ENCODE results near the gene HDAC7.
A peak's percentile ranks its signal among the peaks of the same experiment; 100 is the strongest.

The HDAC7 gene

DNA sequence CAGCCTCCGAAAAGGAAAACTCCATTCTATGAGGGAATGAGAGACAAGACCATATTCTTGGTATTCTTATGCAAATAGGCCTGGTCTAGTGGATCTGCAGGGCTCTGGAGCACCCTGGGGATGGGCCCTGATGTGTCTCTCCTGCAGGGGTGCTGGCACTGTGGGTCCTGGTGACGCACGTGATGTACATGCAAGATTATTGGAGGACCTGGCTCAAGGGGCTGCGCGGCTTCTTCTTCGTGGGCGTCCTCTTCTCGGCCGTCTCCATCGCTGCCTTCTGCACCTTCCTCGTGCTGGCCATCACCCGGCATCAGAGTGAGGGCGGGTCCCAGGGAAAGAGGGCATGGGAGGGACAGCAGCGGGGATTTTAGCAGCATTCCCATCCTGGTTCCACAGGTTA lies 40.8 kb downstream of the HDAC7 start:
- DNase-seq (ENCODE audit: low read depth), result no peak

DNA sequence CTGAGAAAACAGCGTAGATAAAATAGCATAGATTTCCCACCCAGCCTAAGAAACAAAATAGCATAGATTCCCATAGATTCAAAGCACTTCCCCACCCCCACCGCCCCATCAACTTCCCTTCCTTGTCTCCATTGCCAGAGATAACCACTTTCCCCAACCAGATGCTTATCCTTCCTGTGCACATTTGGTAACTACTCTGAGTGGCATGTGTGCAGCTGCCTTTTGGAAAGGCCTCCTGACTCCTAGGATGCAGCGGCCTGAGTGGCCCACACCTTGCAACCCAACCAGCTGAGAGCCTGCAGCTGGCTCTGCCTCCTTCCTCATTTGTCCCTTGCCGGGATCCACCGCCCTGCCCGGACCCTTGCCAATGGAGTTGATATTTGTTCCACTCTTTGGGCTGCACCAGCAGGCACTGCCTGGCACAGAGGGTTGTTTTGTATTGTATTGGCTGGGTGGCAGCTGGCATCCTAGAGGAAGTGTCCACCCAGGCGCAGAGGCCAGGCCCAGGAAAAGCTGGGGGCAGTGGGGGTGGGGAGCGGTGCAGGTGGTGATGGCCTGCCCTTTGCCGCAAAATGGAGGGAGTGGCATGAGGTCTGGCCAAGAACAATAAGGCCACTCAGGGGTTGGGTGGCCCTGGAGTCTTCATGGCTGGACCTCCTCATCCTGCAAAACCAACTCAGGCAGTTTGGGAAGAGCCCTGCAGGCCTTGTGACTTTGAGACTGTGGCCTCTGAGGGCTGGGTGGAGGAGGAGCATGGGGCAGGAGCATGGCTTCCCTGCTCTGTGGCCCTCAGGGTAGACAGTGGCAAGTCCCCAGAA lies 41.8 kb downstream of the HDAC7 start:
- no peak for DNase-seq (ENCODE audit: low read depth)

DNA sequence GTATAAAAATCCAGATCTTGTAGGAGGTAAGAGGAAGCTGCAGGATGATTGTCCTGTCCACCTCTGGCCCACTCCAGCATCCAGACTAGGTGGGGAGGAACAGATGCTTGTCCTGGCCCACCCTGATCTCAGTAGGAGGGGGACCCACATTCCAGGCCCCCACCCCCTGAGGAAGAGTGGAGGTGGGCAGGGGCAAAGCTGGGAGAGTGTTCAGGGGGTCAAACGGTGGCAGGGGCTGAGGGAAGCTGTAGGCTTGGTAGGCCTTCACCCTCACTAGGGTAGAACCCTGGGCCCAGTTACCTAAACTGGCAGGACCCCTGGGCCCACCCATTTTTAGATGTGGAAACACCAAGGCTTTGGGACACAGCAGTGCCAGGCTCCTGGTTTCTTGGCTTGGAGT lies 42.6 kb downstream of the HDAC7 start:
- no peak for DNase-seq (ENCODE audit: low read depth)

DNA sequence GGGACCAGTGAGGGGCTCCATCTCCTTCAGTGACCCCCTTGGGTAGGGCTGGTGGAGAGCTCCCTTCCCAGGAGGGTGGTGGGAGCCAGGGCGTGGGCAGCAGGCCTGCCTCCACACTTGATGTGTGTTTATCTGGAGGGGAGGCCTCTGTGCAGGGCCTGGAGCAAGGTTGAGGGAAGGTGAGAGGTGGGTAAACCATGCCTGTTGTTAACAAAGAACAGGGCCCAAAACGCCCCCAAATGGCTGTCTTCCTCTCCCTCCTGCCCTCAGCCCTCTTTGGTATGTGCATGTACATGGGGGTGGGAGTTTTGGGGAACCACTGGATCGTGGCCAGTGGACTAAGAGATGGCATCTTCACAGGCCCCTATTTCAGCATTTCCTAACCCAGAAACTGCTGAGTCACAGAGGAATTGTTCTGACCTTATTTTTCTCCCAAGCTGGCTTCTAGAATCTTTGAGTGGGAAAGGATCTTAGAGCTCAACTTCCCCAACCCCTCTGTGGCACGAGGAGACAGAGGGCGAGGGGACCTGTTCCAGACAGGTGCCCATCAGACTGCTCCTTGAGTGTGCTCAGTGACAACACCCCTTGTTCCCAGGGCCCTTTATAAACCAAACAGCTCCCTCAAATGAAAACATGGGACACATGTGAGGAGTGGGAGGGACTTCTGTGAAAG lies 43.1 kb downstream of the HDAC7 start:
- DNase-seq (ENCODE audit: low read depth), result no peak

DNA sequence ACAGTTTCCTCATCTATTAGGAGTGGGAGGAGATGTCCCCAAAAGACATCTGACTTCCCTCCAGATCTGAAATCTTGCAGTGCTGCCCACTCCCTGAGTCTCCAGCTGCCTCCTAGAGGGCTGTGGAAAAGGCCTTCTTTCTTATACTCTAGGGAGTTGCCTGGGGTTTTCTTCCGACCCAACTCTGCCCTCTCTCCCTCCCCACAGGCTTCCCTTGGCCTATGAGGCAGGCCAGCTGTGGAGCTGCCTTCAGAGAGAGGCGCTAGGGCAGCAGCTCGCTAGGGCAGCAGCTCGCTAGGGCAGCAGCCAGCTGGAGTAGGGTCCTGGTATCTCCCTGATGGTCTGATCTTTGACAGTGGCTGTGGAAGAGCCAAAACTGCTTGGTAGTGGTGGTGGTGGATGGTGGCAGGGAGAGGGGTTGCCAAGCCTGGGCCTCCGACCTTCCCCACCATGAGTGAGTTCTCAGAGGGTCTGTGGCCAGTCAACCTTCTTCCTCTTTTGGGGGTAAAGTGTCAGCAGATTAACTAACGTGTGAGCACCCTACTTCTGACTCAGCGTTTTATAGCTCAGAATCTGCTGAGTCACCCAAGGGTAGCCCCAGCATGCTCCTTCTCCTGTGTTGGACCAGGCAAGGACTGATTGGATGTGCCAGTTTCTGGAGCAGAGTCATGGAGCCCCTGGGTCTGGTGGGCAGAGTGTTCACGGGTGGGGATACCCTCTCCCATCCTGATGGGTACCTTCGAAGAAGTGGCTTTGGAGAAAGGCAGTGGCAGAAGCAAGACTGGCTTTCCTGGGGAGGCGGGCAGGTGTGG lies 44.4 kb downstream of the HDAC7 start:
- no peak for DNase-seq (ENCODE audit: low read depth)

DNA sequence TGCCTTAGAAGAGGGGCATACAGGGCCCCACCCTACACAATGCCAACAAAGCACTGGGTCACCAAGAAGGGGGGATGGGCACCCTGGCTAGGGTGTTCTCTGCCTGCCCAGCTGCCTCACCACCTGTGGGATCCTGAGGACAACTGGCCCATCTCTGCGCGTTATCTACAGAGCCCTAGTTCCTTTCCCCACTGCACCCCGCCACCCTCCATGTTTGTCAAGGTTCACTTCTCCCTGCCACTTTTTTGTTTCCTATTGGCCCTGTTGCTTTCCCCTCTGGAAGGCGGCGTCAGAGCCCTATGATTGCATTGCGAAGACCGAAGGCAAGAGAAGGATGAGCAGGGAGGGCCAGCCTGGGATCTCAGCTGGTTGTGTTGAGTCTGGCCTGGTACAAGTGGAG lies 45.0 kb downstream of the HDAC7 start:
- DNase-seq (ENCODE audit: low read depth), result no peak

DNA sequence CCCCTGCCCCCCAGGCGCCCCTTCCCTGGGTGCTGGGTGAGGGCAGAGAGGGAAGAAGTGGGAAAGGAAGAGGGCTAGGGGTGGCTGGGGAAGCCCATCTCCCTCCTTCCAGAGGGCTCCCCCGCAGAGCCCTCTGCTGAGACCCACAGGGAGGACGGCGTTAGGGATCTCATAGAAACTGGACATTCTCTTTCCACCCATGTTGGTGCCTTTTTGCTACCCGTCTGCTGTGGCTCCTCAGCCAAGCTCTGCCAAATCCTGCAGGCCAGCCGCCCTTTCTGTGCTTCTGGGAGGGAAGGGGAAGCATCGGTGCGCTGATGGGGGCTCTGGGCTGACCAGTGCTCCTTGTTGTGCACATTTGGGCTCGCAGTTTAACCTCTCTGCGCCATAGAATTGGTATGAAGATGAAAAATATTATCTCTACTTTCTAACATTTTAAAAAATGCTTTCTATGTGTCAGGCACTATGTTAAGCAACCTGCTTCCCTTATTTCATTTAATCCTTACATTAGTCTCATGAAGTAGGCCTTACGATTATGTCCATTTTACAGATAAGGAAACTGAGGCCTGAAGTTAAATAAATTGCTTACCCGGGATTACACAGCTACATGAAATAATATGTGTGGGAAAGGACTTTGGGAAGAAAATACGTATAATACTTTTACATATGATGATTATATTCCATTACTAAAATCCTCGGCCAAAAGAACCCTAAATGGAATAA lies 45.7 kb downstream of the HDAC7 start:
- DNase-seq (ENCODE audit: low read depth), result no peak

DNA sequence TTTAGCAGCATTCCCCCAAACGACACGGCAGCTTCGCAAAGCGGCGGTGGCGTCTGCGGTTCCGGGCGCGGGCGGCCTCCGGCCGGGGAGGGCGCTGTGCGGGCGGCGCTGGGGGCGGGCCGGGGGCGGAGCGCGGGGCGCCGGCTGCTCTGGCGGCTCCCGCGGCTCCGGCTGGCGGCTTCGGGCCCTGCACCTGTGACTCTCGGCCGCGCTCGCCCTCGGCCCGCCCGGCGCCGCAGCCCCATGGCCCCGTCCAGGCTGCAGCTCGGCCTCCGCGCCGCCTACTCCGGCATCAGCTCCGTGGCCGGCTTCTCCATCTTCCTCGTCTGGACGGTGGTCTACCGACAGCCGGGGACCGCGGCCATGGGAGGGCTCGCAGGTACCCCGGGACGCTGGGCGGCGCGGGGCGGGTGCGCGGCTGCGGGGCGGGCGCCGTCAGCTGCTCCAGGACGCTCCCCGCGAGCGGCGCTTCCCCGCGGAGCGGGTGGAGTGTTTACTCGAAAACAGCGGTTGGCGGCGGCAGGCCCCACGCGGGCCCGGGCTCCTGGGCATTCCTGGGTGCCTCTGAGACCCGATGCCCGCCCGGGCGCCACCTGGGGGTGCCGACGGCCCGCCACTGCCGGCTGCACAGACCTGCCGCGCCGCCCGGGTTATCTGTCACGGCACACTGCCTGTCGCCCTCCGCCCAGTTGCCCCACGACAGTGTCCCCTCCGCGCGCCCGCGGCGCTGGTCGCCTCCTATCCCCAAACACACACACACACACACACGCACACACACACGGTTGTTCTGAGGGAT lies 46.4 kb downstream of the HDAC7 start, which contains the start of gene SLC48A1:
Gene SLC48A1 (plus strand): TSS at position 177 of the 796 bp plus-strand sequence. CDS start 67 bp downstream, at position 244.
- peak; percentile 46 for DNase-seq (ENCODE audit: low read depth)

DNA sequence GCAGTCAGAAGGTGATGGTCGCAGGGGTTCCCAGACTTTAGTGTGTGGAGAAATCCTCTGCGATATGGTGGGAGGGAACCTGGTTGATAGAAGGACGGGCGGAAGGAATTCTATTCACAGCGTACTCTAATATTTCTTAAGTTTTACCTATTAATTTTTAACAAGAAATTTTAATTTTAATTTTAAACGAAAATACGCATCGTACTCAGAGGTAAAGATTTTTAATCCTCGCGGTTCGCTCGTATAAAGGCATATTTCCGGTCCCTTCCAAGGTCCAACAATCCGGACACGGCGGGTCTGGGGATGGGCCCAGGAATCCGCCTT lies 47.0 kb downstream of the HDAC7 start:
- no peak for DNase-seq (ENCODE audit: low read depth)

DNA sequence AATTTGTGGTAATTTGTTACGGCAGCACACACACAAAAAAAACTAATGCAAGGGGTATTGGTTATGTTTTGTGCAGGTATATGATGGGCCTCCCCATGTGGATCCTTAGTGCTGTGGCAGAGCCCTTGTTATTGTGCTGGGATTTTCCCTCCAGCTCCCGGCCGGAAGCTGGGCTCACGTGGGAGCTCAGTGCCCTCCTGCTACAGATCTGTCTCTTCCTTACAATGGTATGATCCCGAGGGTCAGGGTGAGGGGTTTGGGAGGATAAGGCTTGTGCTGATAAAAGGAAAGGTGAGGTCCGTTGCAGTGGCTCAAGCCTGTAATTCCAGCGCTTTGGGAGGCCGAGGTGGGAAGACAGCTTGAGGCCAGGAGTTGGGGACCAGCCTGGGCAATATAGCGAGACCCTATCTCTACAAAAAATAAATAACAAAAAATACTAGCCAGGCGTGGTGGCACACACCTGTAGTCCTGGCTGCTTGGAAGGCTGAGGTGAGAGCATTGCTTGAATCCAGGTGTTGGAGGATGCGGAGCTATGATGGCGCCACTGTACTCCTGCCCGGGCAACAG lies 47.5 kb downstream of the HDAC7 start:
- DNase-seq (ENCODE audit: low read depth), result no peak

DNA sequence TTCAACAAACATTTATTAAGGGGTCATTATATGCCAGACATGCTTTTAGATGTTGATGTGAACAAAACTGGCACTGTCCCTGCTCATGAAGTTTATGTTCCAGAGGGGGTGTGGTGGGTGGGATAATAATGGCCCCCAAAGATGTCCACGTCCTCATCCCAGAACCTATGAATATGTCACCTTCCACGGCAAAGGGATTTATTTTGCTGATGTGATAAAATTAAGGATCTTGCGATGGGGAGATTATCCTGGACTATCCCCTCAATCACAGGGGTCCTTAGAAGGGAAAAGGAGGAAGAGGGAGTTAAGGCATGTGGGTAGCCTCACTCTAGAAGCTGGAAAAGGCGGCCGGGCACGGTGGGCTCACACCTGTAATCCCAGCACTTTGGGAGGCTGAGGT lies 48.4 kb downstream of the HDAC7 start:
- no peak for DNase-seq (ENCODE audit: low read depth)

DNA sequence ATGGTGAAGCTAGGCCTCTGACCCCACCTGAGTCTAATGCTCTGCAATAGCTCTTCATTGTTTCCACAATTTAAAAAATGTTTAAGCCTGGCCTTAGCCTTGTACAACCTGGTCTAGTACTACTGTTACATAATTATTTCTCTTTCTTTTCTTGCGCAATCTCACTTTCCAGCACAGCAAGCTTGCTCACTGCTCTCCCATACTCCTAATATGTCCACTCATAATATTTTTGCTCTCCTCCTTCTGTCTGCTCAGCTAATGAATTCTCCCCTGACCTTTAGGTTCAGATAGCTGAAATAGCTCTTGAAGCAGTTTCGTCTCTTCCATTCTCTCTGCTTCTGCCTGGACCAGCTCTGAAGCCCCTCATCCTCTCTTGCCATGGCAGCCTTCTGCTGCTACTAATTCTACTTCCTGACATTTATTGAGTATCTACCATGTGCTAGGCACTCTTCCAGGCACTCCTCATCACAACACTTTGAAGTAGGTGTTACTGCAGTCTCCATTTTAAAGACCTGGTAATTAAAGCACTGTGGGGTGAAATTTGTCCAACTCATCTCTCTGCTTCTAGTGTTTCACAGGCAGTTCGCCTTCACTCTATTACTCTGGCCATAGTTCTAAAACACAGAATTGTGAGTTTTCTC lies 49.5 kb downstream of the HDAC7 start:
- DNase-seq (ENCODE audit: low read depth), result no peak

DNA sequence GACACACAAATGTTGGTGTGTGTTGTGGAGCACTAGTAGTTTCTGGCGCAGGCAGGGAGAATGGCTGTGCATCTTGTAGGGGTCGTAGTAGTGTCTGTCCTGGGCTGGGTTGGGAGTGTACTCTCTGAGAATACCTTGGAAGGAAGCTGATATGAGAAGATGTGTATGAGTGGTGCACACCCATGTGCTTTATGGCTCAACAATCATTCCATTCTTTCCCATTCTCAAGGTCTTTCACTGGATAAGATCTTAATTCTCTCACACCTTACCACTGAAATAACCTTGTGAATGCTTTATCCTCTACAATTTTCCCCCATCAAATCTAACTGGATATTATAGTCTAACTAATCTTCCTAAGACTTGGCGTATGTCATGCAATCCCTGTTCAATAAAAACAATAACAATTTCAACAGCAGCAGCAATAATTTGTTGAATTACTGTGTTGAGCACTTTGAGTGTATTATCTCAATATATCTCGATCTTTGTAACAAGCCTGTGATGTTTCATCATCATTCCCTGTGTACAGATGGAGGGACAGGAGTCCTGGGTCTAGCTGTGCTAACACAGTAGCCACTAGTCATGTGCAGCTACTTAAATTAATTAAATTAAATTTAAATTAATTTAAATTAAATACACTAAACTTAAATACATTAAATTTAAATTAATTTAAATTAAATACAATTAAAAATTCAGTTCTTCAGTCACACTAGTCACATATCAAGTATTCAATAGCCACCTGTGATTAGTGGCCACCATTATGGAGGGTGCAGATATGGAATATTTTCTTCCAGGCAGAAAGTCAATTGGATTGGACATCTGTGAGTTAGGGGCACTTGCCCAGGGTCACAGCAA lies 50.2 kb downstream of the HDAC7 start:
- DNase-seq (ENCODE audit: low read depth), result no peak

DNA sequence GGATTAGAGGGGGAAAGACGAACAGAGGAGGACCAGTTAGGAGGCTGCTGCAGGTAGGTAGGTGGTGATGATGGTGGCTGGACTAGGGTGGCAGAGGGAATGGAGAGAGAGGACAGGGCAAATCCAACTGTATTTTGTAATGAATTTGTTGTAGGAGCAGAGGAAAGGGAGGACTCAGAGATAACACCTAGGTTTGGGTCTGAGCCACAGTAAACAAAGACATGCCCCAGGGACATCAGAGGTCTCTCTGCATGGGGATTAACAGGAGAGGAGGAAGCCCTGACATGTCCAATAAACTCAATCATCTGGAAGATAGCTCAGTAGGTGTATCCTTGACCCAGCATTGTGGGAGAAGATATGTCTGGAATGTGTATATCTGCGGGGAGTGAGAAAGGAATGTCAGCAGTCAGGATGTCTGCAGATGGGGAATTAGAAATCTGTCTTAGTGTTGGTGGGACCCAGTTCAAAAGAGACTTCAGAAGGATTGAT lies 51.3 kb downstream of the HDAC7 start:
- DNase-seq (ENCODE audit: low read depth), result no peak

DNA sequence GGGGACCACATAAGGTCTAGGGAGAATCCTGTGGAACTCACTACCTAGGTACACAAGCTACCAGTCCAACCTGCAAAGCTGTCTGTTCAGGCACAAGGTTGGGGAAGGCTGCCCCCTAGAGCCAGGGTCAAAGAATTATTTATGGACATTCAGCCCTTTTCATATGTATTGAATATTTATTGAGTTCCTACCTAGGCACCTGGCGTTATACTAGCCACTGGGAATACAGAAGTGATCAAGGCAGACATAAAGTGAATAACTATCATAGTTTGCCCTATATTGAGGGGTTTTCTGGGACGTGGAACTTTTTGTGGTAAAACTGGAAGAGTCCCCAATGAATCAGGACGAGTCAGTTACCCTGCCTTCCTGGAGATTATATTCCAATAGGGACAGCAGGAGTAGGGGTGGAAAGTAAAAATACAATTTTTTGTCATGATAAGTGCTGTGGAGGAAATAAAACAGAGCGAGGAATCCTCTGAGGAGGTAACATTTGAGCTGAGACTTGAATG lies 52.4 kb downstream of the HDAC7 start:
- DNase-seq (ENCODE audit: low read depth), result peak; percentile 56

DNA sequence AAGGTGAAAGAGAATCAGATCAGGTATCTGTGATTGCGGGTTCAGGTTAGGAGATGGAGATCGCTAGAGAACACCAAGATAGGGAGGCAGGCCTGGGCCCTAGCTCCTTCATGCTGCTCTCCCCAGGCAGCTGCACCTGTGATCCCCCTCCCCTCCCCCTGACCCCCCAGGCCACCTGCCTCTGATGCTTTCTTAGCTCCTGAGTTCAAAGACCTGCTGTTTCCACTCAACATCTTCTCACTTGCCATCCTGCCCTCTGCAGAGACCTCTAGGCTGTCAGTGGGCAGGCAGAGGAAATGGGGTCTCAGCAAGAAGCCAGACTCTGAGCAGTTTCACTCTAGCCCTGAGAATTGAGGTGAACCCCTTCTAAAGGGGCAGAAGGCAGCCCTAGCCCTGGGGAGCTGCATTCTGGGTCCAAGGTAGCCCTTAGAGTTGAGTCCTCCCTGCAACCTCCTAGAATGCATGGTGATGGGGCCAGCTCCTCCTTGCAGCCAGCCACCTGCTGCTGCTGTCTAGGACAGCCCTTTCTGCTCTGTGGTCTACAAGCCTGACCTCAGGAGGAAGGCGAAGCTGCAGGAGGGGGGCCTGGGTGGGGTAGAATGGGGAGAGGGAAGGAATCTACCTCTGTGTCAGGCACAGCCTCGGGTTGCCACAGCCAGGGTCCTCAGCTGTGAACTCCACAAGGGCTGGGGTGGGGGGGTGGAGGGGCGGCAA lies 53.0 kb downstream of the HDAC7 start:
- no peak for DNase-seq (ENCODE audit: low read depth)

DNA sequence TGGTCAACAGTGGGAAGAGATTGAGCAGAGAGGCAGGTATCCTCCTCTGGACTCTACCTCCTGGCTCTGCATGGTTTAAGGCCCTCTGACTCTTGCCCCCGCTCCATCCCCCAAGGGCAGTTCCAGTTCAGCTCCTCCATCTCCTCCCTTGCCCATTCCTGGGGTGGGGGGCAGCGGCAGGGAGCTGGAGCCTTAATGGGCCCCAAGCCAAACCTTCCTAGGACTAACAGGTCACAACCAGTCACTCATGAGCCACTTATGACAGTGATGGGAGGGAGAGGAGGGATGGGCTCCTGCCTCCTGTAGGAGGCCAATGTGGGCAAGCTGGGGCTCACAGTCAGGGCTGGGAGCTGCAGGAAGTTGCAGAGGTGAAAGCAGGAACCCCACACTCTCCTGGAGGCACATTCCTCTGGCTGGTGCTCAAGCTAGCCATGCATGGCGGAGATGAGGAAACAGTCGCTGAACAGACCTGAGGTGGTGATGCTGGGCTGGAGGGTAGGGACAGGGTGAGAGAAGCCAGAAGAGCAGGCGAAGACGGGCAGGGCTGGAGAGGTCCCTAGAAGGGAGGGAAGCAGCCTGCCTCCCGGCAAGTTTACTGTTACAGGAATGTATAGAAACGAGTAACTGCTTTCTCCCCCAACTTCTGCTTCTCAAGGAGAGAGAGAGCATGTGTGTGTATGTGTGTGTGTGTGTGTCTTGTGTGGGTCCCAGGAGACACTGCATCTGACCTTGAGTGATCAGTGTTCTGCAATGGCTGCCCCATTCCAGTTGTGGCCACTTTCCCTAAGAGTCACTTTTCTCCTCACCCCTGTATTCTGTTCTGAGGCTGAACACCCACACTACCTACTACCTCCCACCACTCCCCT lies 56.0 kb downstream of the HDAC7 start:
- no peak for DNase-seq (ENCODE audit: low read depth)
